HG03097 (cell line): ENCODE measurements around the gene CHCHD3.

Experiments used
- ATAC-seq: cut with Tn5 transposase; IDR thresholded peaks from one replicate; pipeline ENCODE4 v1.9.1; 2021; ENCODE audit not compliant: unreplicated experiment, low FRiP score

CHCHD3 gene

GRCh38 chr7:132756484-132756990, 325.4 kb downstream of the CHCHD3 start:
- no peak for ATAC-seq

- no peak for ATAC-seq
Observed at GRCh38 chr7:132755538-132756483, 326.1 kb downstream of the CHCHD3 start.

- no peak for ATAC-seq
Observed at GRCh38 chr7:132752431-132752830, 329.5 kb downstream of the CHCHD3 start.

GRCh38 chr7:132751244-132751647, 330.6 kb downstream of the CHCHD3 start:
- no peak for ATAC-seq

- ATAC-seq = no peak
Observed at GRCh38 chr7:132750530-132751217, 331.2 kb downstream of the CHCHD3 start.

GRCh38 chr7:132750096-132750495, 331.8 kb downstream of the CHCHD3 start:
- no peak for ATAC-seq

- no peak for ATAC-seq
Observed at GRCh38 chr7:132745510-132745909, 336.4 kb downstream of the CHCHD3 start.

- ATAC-seq = no peak
Observed at GRCh38 chr7:132743974-132744373, 337.9 kb downstream of the CHCHD3 start.

GRCh38 chr7:132742189-132742612, 339.7 kb downstream of the CHCHD3 start:
- no peak for ATAC-seq

GRCh38 chr7:132740176-132740575, 341.7 kb downstream of the CHCHD3 start:
- no peak for ATAC-seq

- no peak for ATAC-seq
Observed at GRCh38 chr7:132739271-132739955, 342.5 kb downstream of the CHCHD3 start.

GRCh38 chr7:132738254-132738653, 343.6 kb downstream of the CHCHD3 start:
- ATAC-seq = no peak

GRCh38 chr7:132735476-132735875, 346.4 kb downstream of the CHCHD3 start:
- no peak for ATAC-seq
